BE2C (cell line): Measurements from ENCODE around the gene ASH1L.

Source experiments
- DNase-seq: peaks from one replicate; pipeline ENCODE4 v3.0.0-alpha.2; 2020
- H3K27me3 ChIP-seq: fragments of 250-450 bp; sonication (Bioruptor Pico); 2 replicates; pipeline ENCODE4 v1.5.1; 2020; ENCODE audit warnings: mild to moderate bottlenecking
- H3K36me3 ChIP-seq: fragments of 250-450 bp; sonication (Bioruptor Pico); 2 replicates; pipeline ENCODE4 v1.5.1; 2020; ENCODE audit warnings: mild to moderate bottlenecking
- H3K4me1 ChIP-seq: fragments of 250-450 bp; sonication (Bioruptor Pico); 2 replicates; pipeline ENCODE4 v1.5.1; 2020
- H3K4me3 ChIP-seq: 2 replicates; pipeline ENCODE4 v1.5.1; 2011; ENCODE audit warnings: low read depth, low read length
- H3K9me3 ChIP-seq: fragments of 250-450 bp; sonication (Bioruptor Pico); 2 replicates; pipeline ENCODE4 v1.5.1; 2020
- TF ChIP-seq, protein P1 (sequence below): IDR thresholded peaks from 2 replicates; pipeline ENCODE4 v1.5.1; 2012; ENCODE audit warnings: mild to moderate bottlenecking, low read depth, low read length

ASH1L gene

DNA sequence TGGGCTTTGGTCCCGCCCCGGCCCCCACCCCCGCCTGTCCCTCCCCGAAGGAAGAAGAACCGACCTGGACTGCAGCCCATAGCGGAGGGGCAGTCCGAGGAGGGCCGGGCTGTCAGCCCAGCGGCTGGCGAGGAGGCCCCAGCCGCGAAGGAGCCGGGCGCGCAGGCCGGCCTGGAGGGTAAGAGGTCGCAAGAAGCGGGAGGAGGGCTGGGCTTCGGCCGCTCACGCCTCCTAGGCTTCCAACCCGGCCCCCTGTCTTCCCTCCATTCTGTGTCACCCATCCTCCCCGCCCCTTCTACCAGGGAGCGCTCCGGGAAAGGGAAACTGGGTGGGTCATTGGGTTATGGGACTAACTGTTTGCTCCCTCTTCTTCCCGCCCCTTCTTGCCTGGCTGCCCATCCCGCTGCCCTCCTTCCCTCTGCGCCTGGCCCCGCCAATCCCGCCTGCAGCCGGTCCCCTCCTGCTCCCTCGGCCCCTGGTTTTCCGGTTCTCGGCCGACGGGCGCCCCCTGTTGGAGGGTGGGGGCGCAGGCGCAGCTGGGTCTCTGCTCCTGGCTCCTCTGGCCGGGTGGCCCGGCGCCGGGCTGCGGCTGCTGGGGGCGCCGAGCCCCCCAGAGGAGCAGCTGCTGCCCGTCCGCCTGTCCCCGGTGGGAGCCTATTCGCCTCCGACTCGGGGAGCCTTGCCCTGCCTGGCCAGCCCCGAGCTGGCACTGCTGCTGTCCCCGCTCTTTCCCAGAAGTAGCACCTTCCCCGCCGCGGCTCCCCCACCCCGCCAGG lies 239.5 kb downstream of the ASH1L start:
- peak; percentile 97 for DNase-seq
- H3K4me1 ChIP-seq = peaks cover 7% of the 10 kb centered on the region
- H3K9me3 ChIP-seq = no peaks in the 10 kb centered on the region

DNA sequence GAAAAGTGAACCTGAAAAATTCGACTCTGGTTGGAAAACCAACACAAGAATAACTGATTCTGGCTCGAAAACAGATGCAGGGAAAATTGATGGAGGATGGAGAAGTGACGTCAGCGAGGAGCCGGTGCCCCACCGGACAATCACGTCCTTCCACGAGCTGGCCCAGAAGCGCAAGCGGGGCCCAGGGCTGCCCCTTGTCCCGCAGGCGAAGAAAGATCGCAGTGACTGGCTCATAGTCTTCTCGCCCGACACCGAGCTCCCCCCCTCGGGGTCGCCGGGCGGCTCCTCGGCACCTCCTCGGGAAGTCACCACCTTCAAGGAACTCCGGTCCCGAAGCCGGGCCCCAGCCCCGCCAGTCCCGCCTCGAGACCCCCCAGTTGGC lies 240.0 kb downstream of the ASH1L start:
- Histone ChIP-seq H3K4me1 (peaks cover 7% of the 10 kb centered on the region), H3K4me3 (peak overlapping the region; percentile 87), H3K9me3 (no peaks in the 10 kb centered on the region), H3K27me3 (no peaks in the 10 kb centered on the region), H3K36me3 (no peaks in the 10 kb centered on the region; the same call in none of the 2 replicates)
- no peak for DNase-seq
- TF ChIP-seq, protein P1, sequence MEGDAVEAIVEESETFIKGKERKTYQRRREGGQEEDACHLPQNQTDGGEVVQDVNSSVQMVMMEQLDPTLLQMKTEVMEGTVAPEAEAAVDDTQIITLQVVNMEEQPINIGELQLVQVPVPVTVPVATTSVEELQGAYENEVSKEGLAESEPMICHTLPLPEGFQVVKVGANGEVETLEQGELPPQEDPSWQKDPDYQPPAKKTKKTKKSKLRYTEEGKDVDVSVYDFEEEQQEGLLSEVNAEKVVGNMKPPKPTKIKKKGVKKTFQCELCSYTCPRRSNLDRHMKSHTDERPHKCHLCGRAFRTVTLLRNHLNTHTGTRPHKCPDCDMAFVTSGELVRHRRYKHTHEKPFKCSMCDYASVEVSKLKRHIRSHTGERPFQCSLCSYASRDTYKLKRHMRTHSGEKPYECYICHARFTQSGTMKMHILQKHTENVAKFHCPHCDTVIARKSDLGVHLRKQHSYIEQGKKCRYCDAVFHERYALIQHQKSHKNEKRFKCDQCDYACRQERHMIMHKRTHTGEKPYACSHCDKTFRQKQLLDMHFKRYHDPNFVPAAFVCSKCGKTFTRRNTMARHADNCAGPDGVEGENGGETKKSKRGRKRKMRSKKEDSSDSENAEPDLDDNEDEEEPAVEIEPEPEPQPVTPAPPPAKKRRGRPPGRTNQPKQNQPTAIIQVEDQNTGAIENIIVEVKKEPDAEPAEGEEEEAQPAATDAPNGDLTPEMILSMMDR = no peak

More for the DNA sequence above, 239.5 kb downstream of the ASH1L start:
- Histone ChIP-seq H3K4me3 (peak overlapping the region; percentile 87), H3K27me3 (no peaks in the 10 kb centered on the region), H3K36me3 (peaks cover 4% of the 10 kb centered on the region)
- TF ChIP-seq, protein P1 = peak; percentile 84

GRCh38 chr1:155321639-155322503 lies 240.7 kb downstream of the ASH1L start:
- no peaks in the 10 kb centered on the region for H3K27me3 ChIP-seq
- no peaks in the 10 kb centered on the region; the same call in 1 of the 2 replicates for H3K36me3 ChIP-seq
- H3K4me3 ChIP-seq = peak overlapping the region; percentile 87
- peaks cover 7% of the 10 kb centered on the region for H3K4me1 ChIP-seq
- TF ChIP-seq, protein P1 = no peak
- H3K9me3 ChIP-seq = no peaks in the 10 kb centered on the region
- DNase-seq = no peak

- no peaks in the 10 kb centered on the region for H3K9me3 ChIP-seq
- no peaks in the 10 kb centered on the region for H3K27me3 ChIP-seq
- no peaks in the 10 kb centered on the region; the same call in 1 of the 2 replicates for H3K36me3 ChIP-seq
- H3K4me1 ChIP-seq = peaks cover 7% of the 10 kb centered on the region
- TF ChIP-seq, protein P1 = no peak
- DNase-seq = peak; percentile 88
- H3K4me3 ChIP-seq = peak within 1 kb of the TSS; percentile 69
These were observed 241.7 kb downstream of the ASH1L start, which contains the start of gene RUSC1 for GRCh38 chr1:155320661-155321617. Gene RUSC1 (plus strand): TSS chr1:155320894. CDS start chr1:155321774, 880 bp downstream.

DNA sequence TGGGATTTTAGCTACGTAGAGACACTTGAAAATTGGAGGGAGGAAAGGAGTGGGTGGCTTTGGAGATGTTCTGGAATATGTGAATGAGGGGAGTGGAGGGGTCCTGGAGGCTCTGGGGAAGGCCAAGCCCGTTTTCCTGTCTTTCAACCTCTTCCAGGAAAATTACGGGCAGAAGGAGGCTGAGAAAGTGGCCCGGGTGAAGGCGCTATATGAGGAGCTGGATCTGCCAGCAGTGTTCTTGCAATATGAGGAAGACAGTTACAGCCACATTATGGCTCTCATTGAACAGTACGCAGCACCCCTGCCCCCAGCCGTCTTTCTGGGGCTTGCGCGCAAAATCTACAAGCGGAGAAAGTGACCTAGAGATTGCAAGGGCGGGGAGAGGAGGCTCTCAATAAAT lies 242.4 kb downstream of the ASH1L start:
- no peaks in the 10 kb centered on the region for H3K9me3 ChIP-seq
- TF ChIP-seq, protein P1 = no peak
- peak overlapping the region; percentile 69 for H3K4me3 ChIP-seq
- DNase-seq = no peak
- H3K4me1 ChIP-seq = peaks cover 7% of the 10 kb centered on the region
- no peaks in the 10 kb centered on the region for H3K27me3 ChIP-seq
- H3K36me3 ChIP-seq = peaks cover under 1% of the 10 kb centered on the region
